GM12873 (cell line): ENCODE measurements around the gene COL9A3.

ENCODE experiments used
- TF ChIP-seq, protein P1 (sequence below): IDR thresholded peaks from 2 replicates; pipeline ENCODE4 v1.5.1; 2012; ENCODE audit warnings: low read depth, mild to moderate bottlenecking, moderate library complexity, low read length, control low read depth; ENCODE audit not compliant: insufficient read depth; ENCODE audit errors: missing control alignments

The COL9A3 gene

DNA sequence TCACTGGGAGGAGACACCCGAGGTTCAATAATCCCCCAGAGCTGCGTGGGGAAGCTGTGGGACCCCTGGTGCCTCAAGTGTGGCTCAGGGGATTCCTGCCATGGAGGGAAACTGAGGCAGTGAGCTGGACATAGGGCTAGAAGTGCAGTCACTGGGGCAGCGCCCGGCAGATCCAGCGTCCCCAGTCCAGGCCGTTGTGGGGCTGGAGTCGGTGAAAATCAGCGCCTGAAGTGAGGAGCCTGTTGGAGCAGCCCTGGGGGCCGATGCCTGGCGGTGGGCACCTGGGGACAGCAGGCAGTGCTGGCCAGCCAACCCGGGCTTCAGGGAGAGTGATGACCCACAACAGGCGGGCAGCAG is 2.2 kb upstream of the COL9A3 start:
- TF ChIP-seq, protein P1, sequence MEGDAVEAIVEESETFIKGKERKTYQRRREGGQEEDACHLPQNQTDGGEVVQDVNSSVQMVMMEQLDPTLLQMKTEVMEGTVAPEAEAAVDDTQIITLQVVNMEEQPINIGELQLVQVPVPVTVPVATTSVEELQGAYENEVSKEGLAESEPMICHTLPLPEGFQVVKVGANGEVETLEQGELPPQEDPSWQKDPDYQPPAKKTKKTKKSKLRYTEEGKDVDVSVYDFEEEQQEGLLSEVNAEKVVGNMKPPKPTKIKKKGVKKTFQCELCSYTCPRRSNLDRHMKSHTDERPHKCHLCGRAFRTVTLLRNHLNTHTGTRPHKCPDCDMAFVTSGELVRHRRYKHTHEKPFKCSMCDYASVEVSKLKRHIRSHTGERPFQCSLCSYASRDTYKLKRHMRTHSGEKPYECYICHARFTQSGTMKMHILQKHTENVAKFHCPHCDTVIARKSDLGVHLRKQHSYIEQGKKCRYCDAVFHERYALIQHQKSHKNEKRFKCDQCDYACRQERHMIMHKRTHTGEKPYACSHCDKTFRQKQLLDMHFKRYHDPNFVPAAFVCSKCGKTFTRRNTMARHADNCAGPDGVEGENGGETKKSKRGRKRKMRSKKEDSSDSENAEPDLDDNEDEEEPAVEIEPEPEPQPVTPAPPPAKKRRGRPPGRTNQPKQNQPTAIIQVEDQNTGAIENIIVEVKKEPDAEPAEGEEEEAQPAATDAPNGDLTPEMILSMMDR, result no peak

DNA sequence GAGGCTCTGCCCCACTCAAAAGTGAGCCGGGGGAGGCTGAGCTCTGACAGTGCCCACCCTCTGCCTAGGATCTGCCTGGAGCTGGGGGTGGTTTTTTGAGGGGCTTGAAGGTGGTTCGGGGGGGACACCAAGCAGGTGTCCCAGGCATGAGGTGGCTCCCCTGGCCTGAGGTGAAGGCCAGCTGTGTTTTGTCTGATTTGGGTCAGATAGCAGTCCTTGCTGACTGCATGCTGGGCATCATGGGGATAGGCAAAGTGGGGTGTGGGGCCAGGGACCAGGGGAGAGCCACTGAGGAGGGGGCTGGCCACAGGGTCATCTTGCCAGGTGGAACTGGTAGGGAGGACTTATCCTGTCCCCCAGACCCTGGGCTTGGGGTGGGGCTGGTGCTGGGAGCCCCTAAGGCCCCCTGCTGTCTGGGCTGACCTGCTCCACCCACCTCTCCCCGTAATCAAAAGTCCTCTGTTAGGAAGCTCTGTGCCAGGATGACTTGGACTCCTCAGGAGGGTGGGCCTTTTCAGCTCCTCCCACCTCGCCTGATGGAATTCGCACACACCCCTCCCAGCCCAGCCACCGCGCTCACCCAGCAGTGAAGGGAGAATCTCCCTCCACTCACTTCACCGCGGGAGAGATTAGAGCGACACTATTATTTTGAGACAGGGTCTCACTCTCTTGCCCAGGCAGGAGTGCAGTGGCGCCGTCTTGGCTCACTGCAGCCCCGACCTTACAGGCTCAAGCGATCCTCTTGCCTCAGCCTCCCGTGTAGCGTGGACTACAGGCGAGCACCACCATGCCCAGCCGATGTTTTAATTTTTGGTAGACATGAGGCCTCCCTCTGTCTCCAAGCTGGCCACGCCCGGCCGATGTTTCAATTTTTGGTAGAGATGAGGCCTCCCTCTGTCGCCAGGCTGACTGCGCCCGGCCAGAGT is 1.5 kb upstream of the COL9A3 start:
- TF ChIP-seq, protein P1, result no peak

DNA sequence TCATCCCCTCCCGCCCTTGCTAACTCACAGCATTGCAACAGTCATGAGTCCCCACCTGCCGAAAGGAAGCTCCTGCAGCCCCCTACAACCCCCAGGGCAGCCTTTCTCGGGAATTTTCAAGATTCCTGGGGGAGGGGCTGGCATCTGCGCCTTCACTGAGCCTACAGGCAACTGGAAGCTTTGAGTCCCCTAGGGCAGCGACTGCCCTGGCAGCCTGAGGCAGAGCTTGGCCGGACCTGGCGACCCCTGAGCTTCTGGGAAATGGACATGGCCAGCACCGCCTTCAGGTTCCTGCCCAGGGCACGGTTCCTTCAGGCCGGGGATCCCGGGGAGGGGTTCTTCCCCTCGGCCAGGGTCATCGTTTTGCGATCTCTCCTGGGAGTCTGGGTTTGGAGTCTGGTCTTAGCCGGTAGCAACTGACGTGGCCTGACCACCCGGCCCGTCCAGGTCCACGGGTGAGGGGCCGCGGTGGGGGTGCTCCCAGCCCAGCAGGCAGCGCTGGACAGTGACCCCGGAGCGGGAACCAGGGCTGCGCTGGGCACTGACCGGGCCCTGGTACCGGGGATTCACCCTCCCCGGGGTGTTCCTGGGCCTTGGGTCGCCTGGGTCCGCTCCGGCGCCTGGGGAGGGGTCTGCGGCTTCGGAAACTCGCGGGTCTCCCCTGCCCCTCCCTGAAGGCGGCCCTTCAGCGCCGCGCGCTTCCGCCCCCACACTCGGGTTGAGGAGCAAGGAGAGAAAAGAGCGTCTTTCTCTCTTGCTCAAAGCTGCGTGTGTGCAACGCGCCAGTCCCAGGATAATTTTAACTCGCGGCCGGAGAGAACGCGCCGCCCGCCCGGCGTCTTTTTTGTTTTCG is 593 bp upstream of the COL9A3 start:
- TF ChIP-seq, protein P1, result no peak

DNA sequence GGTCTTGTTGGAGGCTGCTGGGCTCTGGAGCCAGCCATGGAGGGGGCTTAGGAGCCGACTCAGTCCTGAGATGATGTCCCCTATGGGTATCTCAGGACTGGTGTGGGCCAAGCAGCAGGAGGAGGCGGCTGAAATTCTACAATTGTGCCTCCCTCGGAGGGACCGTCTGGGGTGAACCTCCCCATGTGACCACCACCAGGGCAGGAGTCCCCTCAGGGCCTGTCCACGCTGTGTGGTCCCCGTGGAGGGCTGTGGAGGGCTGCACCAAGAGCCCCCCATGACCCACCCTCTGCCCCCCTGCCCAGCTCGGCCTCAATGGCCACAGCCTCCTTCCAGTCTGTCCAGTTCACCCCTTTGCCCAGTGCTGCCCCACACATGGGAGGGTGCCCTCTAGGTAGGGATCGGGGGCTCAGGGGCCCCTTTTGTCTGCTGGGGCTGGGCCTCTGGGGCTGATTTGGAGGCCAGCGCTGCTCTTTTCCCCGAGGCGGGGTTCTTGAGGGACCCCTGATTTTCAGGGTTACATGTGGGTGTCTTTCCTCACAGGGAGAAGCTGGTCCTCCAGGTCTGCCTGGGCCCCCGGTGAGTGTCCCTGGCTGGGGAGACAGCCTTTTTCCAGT is 1.2 kb downstream of the COL9A3 start:
- TF ChIP-seq, protein P1, result no peak

DNA sequence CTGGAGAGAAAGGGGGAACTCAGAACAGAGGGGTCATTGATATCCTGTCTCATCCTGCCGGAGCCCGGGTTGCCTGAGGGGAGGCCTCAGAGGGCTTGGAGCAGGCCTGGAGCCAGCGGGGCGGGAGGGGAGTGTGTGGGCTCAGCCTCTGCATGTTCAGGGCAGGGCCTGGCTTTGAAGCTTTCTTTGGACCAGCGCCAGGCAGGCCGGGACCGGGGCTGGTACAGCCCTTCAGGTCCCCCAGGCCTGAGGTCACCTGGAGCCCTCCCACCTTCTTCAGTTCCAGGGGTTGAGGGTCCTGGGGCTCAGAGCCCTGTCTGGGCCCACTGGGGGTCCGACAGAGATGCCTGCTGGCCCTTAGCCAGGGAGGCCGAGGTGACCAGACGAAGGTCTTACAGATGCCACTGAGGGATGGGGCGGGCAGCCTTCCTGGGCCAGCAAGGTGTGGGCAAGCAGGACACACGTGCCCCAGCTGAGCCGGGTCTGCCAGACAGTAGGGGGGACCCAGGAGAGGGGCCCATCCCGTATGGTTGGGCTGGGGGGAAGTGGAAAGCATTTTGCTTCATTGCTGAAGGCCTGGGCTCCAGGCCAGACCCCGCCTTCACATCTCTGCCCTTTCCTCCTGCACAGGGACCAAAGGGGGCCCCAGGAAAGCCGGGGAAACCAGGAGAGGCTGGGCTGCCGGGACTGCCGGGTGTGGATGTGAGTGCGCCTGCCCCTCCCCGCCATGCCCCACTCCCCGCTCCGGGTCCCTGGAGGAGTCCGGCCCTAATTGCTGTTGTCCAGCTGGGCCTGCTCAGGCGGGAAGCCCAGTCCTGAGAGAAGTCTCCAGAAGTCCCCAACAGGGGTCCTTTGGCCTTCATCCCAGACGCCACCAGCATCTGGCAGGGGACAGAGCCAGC is 2.0 kb downstream of the COL9A3 start:
- TF ChIP-seq, protein P1, result no peak

DNA sequence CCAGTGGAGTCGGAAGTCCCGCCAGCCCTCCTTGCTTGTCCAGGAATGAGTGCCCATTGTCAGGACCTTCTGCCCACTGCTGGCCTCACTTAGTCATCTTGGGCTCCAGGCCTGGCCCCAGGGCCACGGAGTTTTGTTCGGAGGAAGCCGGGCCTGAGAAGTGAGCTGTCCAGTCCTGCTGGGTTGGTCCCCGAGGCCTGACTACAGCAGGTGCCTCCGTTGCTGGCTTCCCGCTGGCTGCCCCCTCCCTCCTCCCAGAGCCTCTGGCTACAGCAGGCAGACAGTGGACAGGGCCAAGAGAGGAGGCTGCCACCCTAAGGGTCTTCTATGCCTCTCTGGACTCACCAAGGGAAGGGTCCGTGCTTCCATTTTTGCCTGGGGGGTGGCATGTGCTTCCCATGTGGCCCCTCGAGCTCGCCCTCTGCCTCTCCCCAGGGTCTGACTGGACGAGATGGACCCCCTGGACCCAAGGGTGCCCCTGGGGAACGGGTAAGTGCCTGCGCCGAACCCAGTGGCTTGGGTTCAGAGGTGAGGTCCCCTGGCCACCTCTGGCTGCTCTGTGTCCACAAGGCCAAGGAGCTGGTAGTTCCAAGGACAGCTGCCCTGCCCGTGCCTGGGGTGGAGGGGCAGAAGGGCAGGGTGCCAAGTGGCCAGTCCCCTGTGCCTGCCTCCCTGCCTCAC is 2.8 kb downstream of the COL9A3 start:
- TF ChIP-seq, protein P1, result no peak
